ENCODE data around the gene CCDC7. TPM values are rescaled to one million over a fixed set of nuclear protein-coding genes. Genes with fewer than 3 reads are reported as not detected.
"Not testable (repeated sequence)": the region's sequence is repeated elsewhere in the genome, so short reads cannot be mapped to it uniquely, and the experiment has no call there.

The CCDC7 gene
- total RNA-seq, 1 experiment from 2014 or later = 1.2 TPM

DNA sequence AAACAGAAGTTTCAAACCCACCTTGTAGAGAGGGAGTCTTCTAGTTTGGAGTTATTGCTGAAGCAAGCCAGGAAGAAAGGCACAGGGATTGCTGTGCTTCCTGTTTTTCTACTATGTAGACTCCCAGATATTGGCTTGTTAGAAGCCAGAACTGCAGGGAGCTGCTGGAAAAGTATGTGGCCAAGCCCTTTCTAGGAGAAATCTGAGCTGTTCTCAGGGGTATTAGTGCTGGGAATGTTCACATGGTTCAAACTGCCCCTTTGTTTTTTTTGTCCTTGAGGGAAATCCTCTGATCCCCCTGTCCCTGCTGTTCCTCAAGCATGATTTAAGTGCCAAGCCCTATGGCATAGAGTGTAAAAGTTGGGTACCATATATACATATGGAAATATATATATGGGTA is 184.0 kb downstream of the CCDC7 start:
- Histone ChIP-seq H3K4me1 (no peaks in the 10 kb centered on the region), H3K9me3 (no peaks in the 10 kb centered on the region; the same call in 1 of the 2 replicates), H3K27me3 (replicated peaks; ENCODE audit: control insufficient read depth, insufficient read depth, low read length) (no peaks in the 10 kb centered on the region), H3K36me3 (ENCODE audit: control insufficient read depth, insufficient read depth, low read length) (no peaks in the 10 kb centered on the region), H3K4me3 (ENCODE audit: low read depth, low read length) (no peak overlapping the region)
- no TSS peak for BruUV-seq (replicated peaks)
- Mint-ChIP-seq H3K4me1 (ENCODE audit: low read depth, unreplicated experiment) (no peaks in the 10 kb centered on the region), H3K9me3 (ENCODE audit: unreplicated experiment) (no peaks in the 10 kb centered on the region), H3K27ac (ENCODE audit: unreplicated experiment) (no peak overlapping the region), H3K27me3 (ENCODE audit: insufficient read depth, unreplicated experiment) (no peaks in the 10 kb centered on the region), H3K4me3 (ENCODE audit: unreplicated experiment) (no peak overlapping the region), H3K36me3 (ENCODE audit: insufficient read depth, unreplicated experiment) (no peaks in the 10 kb centered on the region)
- no peak for DNase-seq
- POLR2A ChIA-PET = no interaction called here
- intact Hi-C loops (cut with micrococcal nuclease; ENCODE audit: unreplicated experiment) = no loop called here
- TF ChIP-seq, protein P1, sequence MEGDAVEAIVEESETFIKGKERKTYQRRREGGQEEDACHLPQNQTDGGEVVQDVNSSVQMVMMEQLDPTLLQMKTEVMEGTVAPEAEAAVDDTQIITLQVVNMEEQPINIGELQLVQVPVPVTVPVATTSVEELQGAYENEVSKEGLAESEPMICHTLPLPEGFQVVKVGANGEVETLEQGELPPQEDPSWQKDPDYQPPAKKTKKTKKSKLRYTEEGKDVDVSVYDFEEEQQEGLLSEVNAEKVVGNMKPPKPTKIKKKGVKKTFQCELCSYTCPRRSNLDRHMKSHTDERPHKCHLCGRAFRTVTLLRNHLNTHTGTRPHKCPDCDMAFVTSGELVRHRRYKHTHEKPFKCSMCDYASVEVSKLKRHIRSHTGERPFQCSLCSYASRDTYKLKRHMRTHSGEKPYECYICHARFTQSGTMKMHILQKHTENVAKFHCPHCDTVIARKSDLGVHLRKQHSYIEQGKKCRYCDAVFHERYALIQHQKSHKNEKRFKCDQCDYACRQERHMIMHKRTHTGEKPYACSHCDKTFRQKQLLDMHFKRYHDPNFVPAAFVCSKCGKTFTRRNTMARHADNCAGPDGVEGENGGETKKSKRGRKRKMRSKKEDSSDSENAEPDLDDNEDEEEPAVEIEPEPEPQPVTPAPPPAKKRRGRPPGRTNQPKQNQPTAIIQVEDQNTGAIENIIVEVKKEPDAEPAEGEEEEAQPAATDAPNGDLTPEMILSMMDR (IDR thresholded peaks at IDR 0.05; ENCODE audit: insufficient read depth in 1 of 2, low read depth in 1 of 2, low read length in 1 of 2, severe bottlenecking in 1 of 2, unreplicated experiment in 1 of 2) = no peak
- CTCF ChIA-PET = no interaction called here

DNA sequence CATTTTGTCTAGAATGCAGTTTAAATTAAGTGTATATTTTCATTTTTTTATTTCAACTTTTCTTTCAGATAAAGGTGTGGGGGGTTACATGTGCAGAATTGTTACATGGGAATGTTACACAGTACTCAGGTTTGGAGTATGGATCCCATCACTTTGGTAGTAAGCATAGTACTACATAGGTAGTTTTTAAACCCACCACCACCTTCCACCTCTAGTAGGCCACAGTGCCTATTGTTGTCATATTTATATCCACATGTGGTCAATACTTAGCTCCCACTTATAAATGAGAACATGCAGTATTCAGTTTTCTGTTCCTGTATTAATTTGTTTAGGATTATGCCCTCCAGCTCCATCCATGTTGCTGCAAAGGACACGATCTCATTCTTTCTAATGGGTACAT is 200.6 kb downstream of the CCDC7 start:
- POLR2A ChIA-PET = no interaction called here
- no peak overlapping the region for H3K27ac Mint-ChIP-seq (ENCODE audit: unreplicated experiment)
- DNase-seq = no peak
- Histone ChIP-seq H3K4me3 (ENCODE audit: low read depth, low read length) (no peak overlapping the region), H3K36me3 (ENCODE audit: control insufficient read depth, insufficient read depth, low read length) (no peaks in the 10 kb centered on the region), H3K4me1 (no peaks in the 10 kb centered on the region), H3K9me3 (peaks cover 19% of the 10 kb centered on the region), H3K27me3 (replicated peaks; ENCODE audit: control insufficient read depth, insufficient read depth, low read length) (no peaks in the 10 kb centered on the region)
- peaks cover 11% of the 10 kb centered on the region for H3K9me3 Mint-ChIP-seq (ENCODE audit: unreplicated experiment)
- H3K4me1 Mint-ChIP-seq (ENCODE audit: low read depth, unreplicated experiment) = no peaks in the 10 kb centered on the region
- no peaks in the 10 kb centered on the region for H3K27me3 Mint-ChIP-seq (ENCODE audit: insufficient read depth, unreplicated experiment)
- CTCF ChIA-PET = no interaction called here
- no peak overlapping the region for H3K4me3 Mint-ChIP-seq (ENCODE audit: unreplicated experiment)
- H3K36me3 Mint-ChIP-seq (ENCODE audit: insufficient read depth, unreplicated experiment) = no peaks in the 10 kb centered on the region
- intact Hi-C loops (cut with micrococcal nuclease; ENCODE audit: unreplicated experiment) = no loop called here
- BruUV-seq (replicated peaks) = no TSS peak
- TF ChIP-seq, protein P1 (IDR thresholded peaks at IDR 0.05; ENCODE audit: insufficient read depth in 1 of 2, low read depth in 1 of 2, low read length in 1 of 2, severe bottlenecking in 1 of 2, unreplicated experiment in 1 of 2) = peak in 1 of 2 experiments; percentile 5

DNA sequence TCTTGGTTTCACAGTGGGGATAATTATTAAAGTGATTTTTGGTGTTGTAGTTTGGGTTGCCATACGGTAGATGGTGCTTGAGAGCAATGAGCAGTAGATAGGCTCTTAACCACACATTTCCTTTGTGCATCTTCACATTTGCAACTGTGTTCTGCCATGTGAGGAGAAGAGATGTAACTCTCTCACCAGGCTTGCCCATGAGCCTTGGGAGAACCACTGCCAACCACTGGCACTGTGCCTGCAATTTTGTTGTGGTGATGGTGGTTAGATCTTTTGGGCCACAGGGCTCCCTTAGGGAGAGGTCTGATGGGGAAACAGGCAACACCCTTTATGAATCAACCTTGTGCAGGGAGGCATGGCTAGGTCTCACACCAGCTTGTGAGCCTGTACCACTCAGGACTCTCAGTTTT is 204.3 kb downstream of the CCDC7 start:
- Mint-ChIP-seq H3K36me3 (ENCODE audit: insufficient read depth, unreplicated experiment) (no peaks in the 10 kb centered on the region), H3K9me3 (ENCODE audit: unreplicated experiment) (peaks cover 15% of the 10 kb centered on the region), H3K27me3 (ENCODE audit: insufficient read depth, unreplicated experiment) (peaks cover 3% of the 10 kb centered on the region), H3K4me1 (ENCODE audit: low read depth, unreplicated experiment) (no peaks in the 10 kb centered on the region), H3K4me3 (ENCODE audit: unreplicated experiment) (no peak overlapping the region), H3K27ac (ENCODE audit: unreplicated experiment) (no peak overlapping the region)
- Histone ChIP-seq H3K4me3 (ENCODE audit: low read depth, low read length) (no peak overlapping the region), H3K27me3 (replicated peaks; ENCODE audit: control insufficient read depth, insufficient read depth, low read length) (no peaks in the 10 kb centered on the region), H3K9me3 (peaks cover 9% of the 10 kb centered on the region), H3K4me1 (no peaks in the 10 kb centered on the region), H3K36me3 (ENCODE audit: control insufficient read depth, insufficient read depth, low read length) (no peaks in the 10 kb centered on the region)
- ChIA-PET CTCF (no interaction called here), POLR2A (no interaction called here)
- TF ChIP-seq, protein P1 (IDR thresholded peaks at IDR 0.05; ENCODE audit: insufficient read depth in 1 of 2, low read depth in 1 of 2, low read length in 1 of 2, severe bottlenecking in 1 of 2, unreplicated experiment in 1 of 2) = peak in 1 of 2 experiments; percentile 16
- intact Hi-C loops (cut with micrococcal nuclease; ENCODE audit: unreplicated experiment) = loop anchor here (1.0 kb wide), 1 partner anchor 358 kb away; no protein-coding TSS in a partner anchor
- no TSS peak for BruUV-seq (replicated peaks)
- no peak for DNase-seq

DNA sequence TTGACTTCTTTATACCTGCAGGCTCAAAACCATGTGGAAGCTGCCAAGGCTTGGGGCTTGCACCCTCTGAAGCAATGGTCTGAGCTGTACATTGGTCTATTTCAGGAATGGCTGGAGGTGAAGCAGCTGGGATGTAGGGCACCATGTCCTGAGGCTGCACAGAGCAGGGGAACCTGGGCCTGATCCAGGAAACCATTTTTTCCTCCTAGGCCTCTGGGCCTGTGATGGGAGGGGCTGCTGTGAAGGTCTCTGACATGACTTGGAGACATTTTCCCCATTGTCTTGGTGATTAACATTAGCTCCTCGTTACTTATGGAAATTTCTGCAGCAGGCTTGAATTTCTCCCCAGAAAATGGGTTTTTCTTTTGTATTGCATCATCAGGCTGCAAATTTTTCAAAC is 211.5 kb downstream of the CCDC7 start:
- CTCF ChIA-PET; H3K4me3 ChIP-seq (ENCODE audit: low read depth, low read length); H3K4me1 Mint-ChIP-seq (ENCODE audit: low read depth, unreplicated experiment); intact Hi-C loops (cut with micrococcal nuclease; ENCODE audit: unreplicated experiment); H3K36me3 Mint-ChIP-seq (ENCODE audit: insufficient read depth, unreplicated experiment); H3K36me3 ChIP-seq (ENCODE audit: control insufficient read depth, insufficient read depth, low read length); H3K27ac Mint-ChIP-seq (ENCODE audit: unreplicated experiment); H3K27me3 ChIP-seq (replicated peaks; ENCODE audit: control insufficient read depth, insufficient read depth, low read length); BruUV-seq (replicated peaks); H3K4me1 ChIP-seq; H3K4me3 Mint-ChIP-seq (ENCODE audit: unreplicated experiment); H3K27me3 Mint-ChIP-seq (ENCODE audit: insufficient read depth, unreplicated experiment); DNase-seq: not testable (repeated sequence)
- peaks cover 34% of the 10 kb centered on the region for H3K9me3 Mint-ChIP-seq (ENCODE audit: unreplicated experiment)
- POLR2A ChIA-PET = interaction anchor here (0.5 kb wide), 1 partner anchor 226 kb away, joined by 4 read pairs; no protein-coding TSS in a partner anchor
- H3K9me3 ChIP-seq = peaks cover 21% of the 10 kb centered on the region
